Breast epithelium (tissue), 3 donors: ENCODE results near the gene GALNT9.

ENCODE experiments used
- CTCF ChIP-seq, 3 donors: fragments of 450-650 bp; IDR thresholded peaks; one replicate each; pipeline ENCODE4 v1.5.1; 2016 to 2017; ENCODE audit warnings: antibody characterized with exemption in 3 of 3, mild to moderate bottlenecking in 3 of 3, moderate library complexity in 3 of 3
- POLR2A ChIP-seq: fragments of 450-650 bp; IDR thresholded peaks from one replicate; pipeline ENCODE4 v1.6.1; 2016; ENCODE audit warnings: antibody characterized with exemption, mild to moderate bottlenecking, moderate library complexity

GRCh38 chr12:132239796-132240668, 89.4 kb downstream of the GALNT9 start:
- TF ChIP-seq CTCF (IDR thresholded peaks at IDR 0.05) (no peak), POLR2A (no peak)
